Measurements from ENCODE around the gene FOXR1. TPM values are rescaled to one million over a fixed set of nuclear protein-coding genes. Genes with fewer than 3 reads are reported as not detected.

Gene FOXR1
- total and polyA plus RNA-seq, 2 donors (not counting 1 experiment from before 2014, with no cell fraction given) = not detected

GRCh38 chr11:118939404-118939915, 32.1 kb upstream of the FOXR1 start:
- no peaks in the 10 kb centered on the region for H3K36me3 ChIP-seq (replicated peaks in 1 of 2; ENCODE audit: control extremely low read depth in 1 of 2, control insufficient read depth in 1 of 2, extremely low read depth in 1 of 2, insufficient read depth in 2 of 2, low read length in 1 of 2)
- H3K4me1 Mint-ChIP-seq = peaks cover 34% of the 10 kb centered on the region
- no peaks in the 10 kb centered on the region for H3K27me3 Mint-ChIP-seq
- H3K9ac ChIP-seq (ENCODE audit: low read length) = no peak overlapping the region
- no peak overlapping the region for H3K27ac Mint-ChIP-seq
- DNase-seq (no peak), ATAC-seq (ENCODE audit: low read depth) (no peak)
- TF ChIP-seq EZH2 (IDR thresholded peaks at IDR 0.05; ENCODE audit: borderline replicate concordance, insufficient read depth, low read depth, low read length, poor library complexity, severe bottlenecking) = no peak
- no peak for TF ChIP-seq CTCF (IDR thresholded peaks at IDR 0.05)
- CTCF ChIA-PET = interaction anchor here (0.5 to 1.9 kb wide), 5 partner anchors 9 to 168 kb away, joined by 3 to 7 read pairs (median 3); no protein-coding TSS in a partner anchor
- peaks cover 0 to 7% (median 0%) of the 10 kb centered on the region in 3 donors for H3K9me3 ChIP-seq (ENCODE audit: control extremely low read depth in 1 of 3, control insufficient read depth in 2 of 3, insufficient read depth in 1 of 3, low read length in 2 of 3)
- peaks cover 22 to 31% of the 10 kb centered on the region in 2 donors for H3K4me1 ChIP-seq (ENCODE audit: control insufficient read depth in 2 of 2, insufficient read depth in 2 of 2, low read length in 2 of 2)
- H3K9me3 Mint-ChIP-seq (ENCODE audit: insufficient read depth) = no peaks in the 10 kb centered on the region
- H3K4me2 ChIP-seq (replicated peaks; ENCODE audit: low read depth, low read length, poor library complexity, severe bottlenecking) = peak overlapping the region; percentile 49
- H2AFZ ChIP-seq (ENCODE audit: insufficient read depth, low read depth, low read length, poor library complexity, severe bottlenecking) = no peak overlapping the region
- no peak overlapping the region for H3K27ac ChIP-seq (ENCODE audit: low read length in 2 of 2)
- POLR2A ChIA-PET = interaction anchor here (0.7 kb wide), 1 partner anchor 147 kb away, joined by 3 read pairs; no protein-coding TSS in a partner anchor
- no peaks in the 10 kb centered on the region for H4K20me1 ChIP-seq (ENCODE audit: control insufficient read depth, insufficient read depth, low read length, poor library complexity, severe bottlenecking)
- intact Hi-C loops (cut with micrococcal nuclease) = no loop called here
- peaks cover 4% of the 10 kb centered on the region for H3K79me2 ChIP-seq (ENCODE audit: control insufficient read depth, insufficient read depth, low read length)
- peaks cover 0 to 3% (median 0%) of the 10 kb centered on the region in 4 experiments for H3K27me3 ChIP-seq (replicated peaks in 1 of 4; ENCODE audit: control extremely low read depth in 1 of 4, control insufficient read depth in 3 of 4, insufficient read depth in 4 of 4, low read length in 3 of 4)
- WGBS (ENCODE audit: insufficient coverage) = 93% methylated on average over 5 of the region's 8 CpGs
- H3K4me3 ChIP-seq (ENCODE audit: control extremely low read depth in 1 of 5, extremely low read depth in 1 of 5, insufficient read depth in 1 of 5, low read depth in 2 of 5, low read length in 4 of 5) = no peak overlapping the region
- H3K4me3 Mint-ChIP-seq = no peak overlapping the region

- H3K79me2 ChIP-seq (ENCODE audit: control insufficient read depth, insufficient read depth, low read length) = no peaks in the 10 kb centered on the region
- peaks cover 32% of the 10 kb centered on the region for H3K4me1 Mint-ChIP-seq
- H3K4me1 ChIP-seq (ENCODE audit: control insufficient read depth in 2 of 2, insufficient read depth in 2 of 2, low read length in 2 of 2) = peaks cover 16 to 25% of the 10 kb centered on the region in 2 donors
- H2AFZ ChIP-seq (ENCODE audit: insufficient read depth, low read depth, low read length, poor library complexity, severe bottlenecking) = no peak overlapping the region
- peak overlapping the region; percentile 49 for H3K4me2 ChIP-seq (replicated peaks; ENCODE audit: low read depth, low read length, poor library complexity, severe bottlenecking)
- H3K36me3 ChIP-seq (replicated peaks in 1 of 2; ENCODE audit: control extremely low read depth in 1 of 2, control insufficient read depth in 1 of 2, extremely low read depth in 1 of 2, insufficient read depth in 2 of 2, low read length in 1 of 2) = no peaks in the 10 kb centered on the region
- 37% methylated on average over 10 of the region's 13 CpGs for WGBS (ENCODE audit: insufficient coverage)
- H3K4me3 ChIP-seq (ENCODE audit: control extremely low read depth in 1 of 5, extremely low read depth in 1 of 5, insufficient read depth in 1 of 5, low read depth in 2 of 5, low read length in 4 of 5) = no peak overlapping the region
- no peaks in the 10 kb centered on the region for H3K27me3 Mint-ChIP-seq
- CTCF ChIA-PET = interaction anchor here (0.5 to 1.9 kb wide), 3 partner anchors 10 to 28 kb away, joined by 3 to 7 read pairs (median 3); no protein-coding TSS in a partner anchor
- H3K9ac ChIP-seq (ENCODE audit: low read length) = no peak overlapping the region
- H3K4me3 Mint-ChIP-seq = no peak overlapping the region
- TF ChIP-seq EZH2 (IDR thresholded peaks at IDR 0.05; ENCODE audit: borderline replicate concordance, insufficient read depth, low read depth, low read length, poor library complexity, severe bottlenecking) = no peak
- no peak for TF ChIP-seq CTCF (IDR thresholded peaks at IDR 0.05)
- no peak overlapping the region for H3K27ac ChIP-seq (ENCODE audit: low read length in 2 of 2)
- peaks cover 0 to 3% (median 0%) of the 10 kb centered on the region in 4 experiments for H3K27me3 ChIP-seq (replicated peaks in 1 of 4; ENCODE audit: control extremely low read depth in 1 of 4, control insufficient read depth in 3 of 4, insufficient read depth in 4 of 4, low read length in 3 of 4)
- DNase-seq (peak; percentile 42), ATAC-seq (ENCODE audit: low read depth) (peak; percentile 28)
- POLR2A ChIA-PET = interaction anchor here (0.7 kb wide), 1 partner anchor 148 kb away, joined by 3 read pairs; no protein-coding TSS in a partner anchor
- H3K9me3 ChIP-seq (ENCODE audit: control extremely low read depth in 1 of 3, control insufficient read depth in 2 of 3, insufficient read depth in 1 of 3, low read length in 2 of 3) = peaks cover 0 to 7% (median 0%) of the 10 kb centered on the region in 3 donors
- no peaks in the 10 kb centered on the region for H4K20me1 ChIP-seq (ENCODE audit: control insufficient read depth, insufficient read depth, low read length, poor library complexity, severe bottlenecking)
- no peaks in the 10 kb centered on the region for H3K9me3 Mint-ChIP-seq (ENCODE audit: insufficient read depth)
- intact Hi-C loops (cut with micrococcal nuclease) = no loop called here
- no peak overlapping the region for H3K27ac Mint-ChIP-seq
Measured at GRCh38 chr11:118939953-118940598, 31.5 kb upstream of the FOXR1 start.

Data from B cell (primary cell).